T-cell (primary cell): Measurements from ENCODE around the gene HDGFL2. TPM values are rescaled to one million over a fixed set of nuclear protein-coding genes. Genes with fewer than 3 reads are reported as not detected.

ENCODE experiments used
- ATAC-seq, 4 experiments: fragments of 200-7000 bp in 3 of 4; fragments of 150-1000 bp in 1 of 4; cut with Tn5 transposase; replicated peaks in 1 of 4; 1 replicate in 3 of 4; 2 replicates in 1 of 4; pipeline ENCODE4 v1.10.0; 2021; ENCODE audit warnings: moderate library complexity in 3 of 4, mild to moderate bottlenecking in 2 of 4, moderate number of reproducible peaks in 1 of 4
- CTCF ChIA-PET, 2 donors: fragments of 300-600 bp; sonication (Branson Sonifier 250); formaldehyde crosslinking; loops; one replicate each; lab custom pipeline; 2022; ENCODE audit warnings: antibody characterized with exemption in 2 of 2; lab: Charles Lee
- POLR2A ChIA-PET, 2 donors: fragments of 300-600 bp; sonication (Branson Sonifier 250); formaldehyde crosslinking; loops; one replicate each; lab custom pipeline; 2022; ENCODE audit warnings: antibody characterized with exemption in 2 of 2; lab: Charles Lee
- DNase-seq, 35 experiments: peaks; one replicate each; pipeline versions ENCODE4 v3.0.0 to v3.0.0-alpha.2; 2013 to 2023
- H3K27ac ChIP-seq: one replicate; pipeline ENCODE4 v1.5.1; 2013; ENCODE audit warnings: low read length
- H3K27me3 ChIP-seq, 2 experiments: replicated peaks in 1 of 2; 1 replicate in 1 of 2; 2 replicates in 1 of 2; pipeline versions ENCODE4 v1.6.1 to v1.7.0; 2013; ENCODE audit warnings: low read length in 1 of 2, mixed read lengths in 1 of 2; ENCODE audit not compliant: control insufficient read depth in 2 of 2, insufficient read depth in 2 of 2; ENCODE audit errors: extremely low read depth in 1 of 2
- H3K36me3 ChIP-seq, 2 donors: 1 replicate in 1 of 2; 2 replicates in 1 of 2; pipeline versions ENCODE4 v1.6.1 to v1.7.0; 2013; ENCODE audit warnings: low read length in 1 of 2; ENCODE audit not compliant: control insufficient read depth in 2 of 2, insufficient read depth in 1 of 2; ENCODE audit errors: extremely low read depth in 1 of 2
- H3K4me1 ChIP-seq, 2 experiments: 1 replicate in 1 of 2; 2 replicates in 1 of 2; pipeline versions ENCODE4 v1.6.1 to v1.7.0; 2013; ENCODE audit warnings: low read length in 2 of 2, mixed read lengths in 1 of 2; ENCODE audit not compliant: insufficient read depth in 2 of 2, control insufficient read depth in 1 of 2; ENCODE audit errors: extremely low read depth in 1 of 2
- H3K4me3 ChIP-seq, 2 donors: 1 replicate in 1 of 2; 2 replicates in 1 of 2; pipeline versions ENCODE4 v1.5.1 to v1.7.0; 2013; ENCODE audit warnings: mild to moderate bottlenecking in 2 of 2, low read length in 1 of 2, moderate library complexity in 1 of 2; ENCODE audit not compliant: control insufficient read depth in 1 of 2; ENCODE audit errors: extremely low read depth in 1 of 2
- H3K9me3 ChIP-seq: 2 replicates; pipeline ENCODE4 v1.7.0; 2013
- H3K27ac Mint-ChIP-seq, 2 donors: one replicate each; pipeline ENCODE4 v1.8.0; 2020 to 2021; ENCODE audit warnings: mild to moderate bottlenecking in 2 of 2, mixed read lengths in 2 of 2
- H3K27me3 Mint-ChIP-seq, 2 donors: one replicate each; pipeline ENCODE4 v1.8.0; 2021 to 2022; ENCODE audit warnings: mixed read lengths in 2 of 2
- H3K36me3 Mint-ChIP-seq: one replicate; pipeline ENCODE4 v1.8.0; 2021; ENCODE audit warnings: mixed read lengths
- H3K4me1 Mint-ChIP-seq, 3 donors: one replicate each; pipeline ENCODE4 v1.8.0; 2020 to 2022; ENCODE audit warnings: mixed read lengths in 3 of 3, mild to moderate bottlenecking in 1 of 3
- H3K4me3 Mint-ChIP-seq, 3 donors: one replicate each; pipeline ENCODE4 v1.8.0; 2020 to 2022; ENCODE audit warnings: mild to moderate bottlenecking in 3 of 3, mixed read lengths in 3 of 3, moderate library complexity in 3 of 3
- H3K9me3 Mint-ChIP-seq, 3 donors: one replicate each; pipeline ENCODE4 v1.8.0; 2020 to 2022; ENCODE audit warnings: mixed read lengths in 3 of 3
- WGBS: methylation state at CpG from one replicate; pipeline ENCODE4 v1.1.5; 2013; ENCODE audit warnings: missing lambda C conversion rate; ENCODE audit not compliant: insufficient coverage; 5-methylcytosine and 5-hydroxymethylcytosine counted together
- total RNA-seq, 35 experiments: library from RNA in 6 of 35; stranded (reverse) in 6 of 35; fragments of 120-200 nt in 1 of 35; gene quantifications; one replicate each; pipeline versions ENCODE4 v1.2.1 to v1.2.4 and lab custom pipeline; 2013 to 2026

Gene HDGFL2
- total RNA-seq, 5 donors from 2014 or later (not counting 1 experiment from before 2014, with no cell fraction given) = 24.9 to 41.8 (median 39.4) TPM

- H3K36me3 ChIP-seq = peaks cover 12 to 30% of the 10 kb centered on the region in 2 donors
- ATAC-seq = no peak
- no peaks in the 10 kb centered on the region for H3K27me3 ChIP-seq
- H3K4me3 Mint-ChIP-seq = no peak overlapping the region
- no peaks in the 10 kb centered on the region for H3K4me1 ChIP-seq
- no peaks in the 10 kb centered on the region for H3K9me3 ChIP-seq
- no peak overlapping the region for H3K4me3 ChIP-seq
- H3K27ac Mint-ChIP-seq = no peak overlapping the region
- no peak overlapping the region for H3K27ac ChIP-seq
- H3K9me3 Mint-ChIP-seq = no peaks in the 10 kb centered on the region
- WGBS = 97% methylated on average over 5 of the region's 12 CpGs
- CTCF ChIA-PET = no interaction called here
- H3K36me3 Mint-ChIP-seq = peaks cover 31% of the 10 kb centered on the region
- no peaks in the 10 kb centered on the region for H3K27me3 Mint-ChIP-seq
- no peaks in the 10 kb centered on the region for H3K4me1 Mint-ChIP-seq
- peak in 7 of 35 experiments; percentile 6 to 53 (median 17) for DNase-seq
- POLR2A ChIA-PET = no interaction called here
Observed at GRCh38 chr19:4430760-4431159, 41.3 kb upstream of the HDGFL2 start.

GRCh38 chr19:4431296-4431695, 40.8 kb upstream of the HDGFL2 start:
- Mint-ChIP-seq H3K9me3 (no peaks in the 10 kb centered on the region), H3K27ac (no peak overlapping the region), H3K36me3 (peaks cover 31% of the 10 kb centered on the region), H3K4me3 (no peak overlapping the region), H3K4me1 (no peaks in the 10 kb centered on the region), H3K27me3 (no peaks in the 10 kb centered on the region)
- ChIA-PET POLR2A (no interaction called here), CTCF (interaction anchor here in 1 of 2 donors (0.7 kb wide), 1 partner anchor 38 kb away, joined by 3 read pairs; no protein-coding TSS in a partner anchor)
- Histone ChIP-seq H3K9me3 (no peaks in the 10 kb centered on the region), H3K4me1 (no peaks in the 10 kb centered on the region), H3K36me3 (peaks cover 12 to 30% of the 10 kb centered on the region in 2 donors), H3K27ac (no peak overlapping the region), H3K4me3 (no peak overlapping the region), H3K27me3 (no peaks in the 10 kb centered on the region)
- DNase-seq (no peak), ATAC-seq (no peak)
- 88% methylated on average over 6 of the region's 9 CpGs for WGBS

- peaks cover 12 to 30% of the 10 kb centered on the region in 2 donors for H3K36me3 ChIP-seq
- no peaks in the 10 kb centered on the region for H3K27me3 ChIP-seq
- H3K9me3 Mint-ChIP-seq = no peaks in the 10 kb centered on the region
- H3K27me3 Mint-ChIP-seq = no peaks in the 10 kb centered on the region
- no peak overlapping the region for H3K27ac Mint-ChIP-seq
- WGBS = 79% methylated on average over 23 of the region's 26 CpGs
- CTCF ChIA-PET = interaction anchor here in 1 of 2 donors (0.7 kb wide), 1 partner anchor 38 kb away, joined by 3 read pairs; no protein-coding TSS in a partner anchor
- H3K4me3 ChIP-seq = no peak overlapping the region
- DNase-seq = peak in 1 of 35 experiments; percentile 32
- ATAC-seq = no peak
- no peak overlapping the region for H3K27ac ChIP-seq
- H3K4me1 Mint-ChIP-seq = no peaks in the 10 kb centered on the region
- POLR2A ChIA-PET = no interaction called here
- H3K9me3 ChIP-seq = no peaks in the 10 kb centered on the region
- peaks cover 31% of the 10 kb centered on the region for H3K36me3 Mint-ChIP-seq
- H3K4me1 ChIP-seq = no peaks in the 10 kb centered on the region
- no peak overlapping the region for H3K4me3 Mint-ChIP-seq
Observed at GRCh38 chr19:4431808-4432674, 40.1 kb upstream of the HDGFL2 start.

- Mint-ChIP-seq H3K27ac (no peak overlapping the region), H3K4me1 (no peaks in the 10 kb centered on the region), H3K27me3 (no peaks in the 10 kb centered on the region), H3K36me3 (peaks cover 31% of the 10 kb centered on the region), H3K9me3 (no peaks in the 10 kb centered on the region), H3K4me3 (no peak overlapping the region)
- H3K27me3 ChIP-seq = no peaks in the 10 kb centered on the region
- WGBS = 93% methylated on average over 17 of the region's 28 CpGs
- H3K36me3 ChIP-seq = peaks cover 12 to 30% of the 10 kb centered on the region in 2 donors
- H3K27ac ChIP-seq = no peak overlapping the region
- H3K9me3 ChIP-seq = no peaks in the 10 kb centered on the region
- no peak for DNase-seq
- no peak overlapping the region for H3K4me3 ChIP-seq
- ChIA-PET CTCF (no interaction called here), POLR2A (no interaction called here)
- no peak for ATAC-seq
- no peaks in the 10 kb centered on the region for H3K4me1 ChIP-seq
Observed at GRCh38 chr19:4432918-4433506, 39.1 kb upstream of the HDGFL2 start.

GRCh38 chr19:4434391-4434790, 37.7 kb upstream of the HDGFL2 start:
- no peak overlapping the region for H3K27ac Mint-ChIP-seq
- no peaks in the 10 kb centered on the region for H3K4me1 Mint-ChIP-seq
- no peaks in the 10 kb centered on the region for H3K27me3 Mint-ChIP-seq
- no peak overlapping the region for H3K4me3 ChIP-seq
- ChIA-PET CTCF (no interaction called here), POLR2A (no interaction called here)
- DNase-seq (no peak), ATAC-seq (no peak)
- no peak overlapping the region for H3K4me3 Mint-ChIP-seq
- WGBS = 100% methylated on average over 5 of the region's 9 CpGs
- H3K36me3 ChIP-seq = peaks cover 7 to 27% of the 10 kb centered on the region in 2 donors
- H3K9me3 ChIP-seq = no peaks in the 10 kb centered on the region
- H3K27ac ChIP-seq = no peak overlapping the region
- no peaks in the 10 kb centered on the region for H3K4me1 ChIP-seq
- H3K27me3 ChIP-seq = no peaks in the 10 kb centered on the region
- H3K36me3 Mint-ChIP-seq = peaks cover 30% of the 10 kb centered on the region
- no peaks in the 10 kb centered on the region for H3K9me3 Mint-ChIP-seq

- Histone ChIP-seq H3K27ac (no peak overlapping the region), H3K9me3 (no peaks in the 10 kb centered on the region), H3K4me1 (no peaks in the 10 kb centered on the region), H3K27me3 (no peaks in the 10 kb centered on the region), H3K4me3 (no peak overlapping the region), H3K36me3 (peaks cover 4 to 17% of the 10 kb centered on the region in 2 donors)
- ChIA-PET CTCF (no interaction called here), POLR2A (no interaction called here)
- ATAC-seq (no peak), DNase-seq (no peak)
- H3K36me3 Mint-ChIP-seq = peaks cover 20% of the 10 kb centered on the region
- H3K27ac Mint-ChIP-seq = no peak overlapping the region
- H3K9me3 Mint-ChIP-seq = no peaks in the 10 kb centered on the region
- H3K27me3 Mint-ChIP-seq = no peaks in the 10 kb centered on the region
- H3K4me1 Mint-ChIP-seq = no peaks in the 10 kb centered on the region
- WGBS = 86% methylated on average over 7 of the region's 7 CpGs
- H3K4me3 Mint-ChIP-seq = no peak overlapping the region
Observed at GRCh38 chr19:4436231-4436630, 35.9 kb upstream of the HDGFL2 start.
